Measurements from ENCODE around the gene PGAP6. TPM values are rescaled to one million over a fixed set of nuclear protein-coding genes. Genes with fewer than 3 reads are reported as not detected.

The PGAP6 gene
- total and polyA plus RNA-seq, 2 of the 4 experiments (the other 2 are of a cell fraction) = 49.1 to 124 TPM

DNA sequence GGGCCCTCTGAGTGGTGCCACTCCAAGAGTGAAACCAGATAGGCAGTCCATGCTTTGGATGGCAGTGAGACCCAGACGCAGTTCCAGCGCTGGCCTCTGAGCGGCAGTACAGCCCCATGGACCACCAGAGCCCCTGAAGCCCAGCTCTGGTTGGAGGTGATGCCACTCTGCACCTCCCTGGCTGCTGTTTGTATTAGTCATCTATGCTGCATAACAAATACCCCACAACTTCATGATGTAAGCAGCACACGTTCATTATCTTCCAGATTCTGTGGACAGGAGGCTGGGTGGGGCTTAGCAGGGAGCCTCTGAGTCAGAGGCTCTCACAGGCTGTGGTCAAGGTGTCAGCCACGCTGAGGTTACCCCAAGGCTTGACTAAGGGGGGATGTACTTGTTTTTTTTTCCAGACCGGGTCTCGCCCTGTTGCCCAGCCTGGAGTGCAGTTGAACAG, 10.1 kb upstream of the PGAP6 start:
- peaks cover 3% of the 10 kb centered on the region for H3K9me3 ChIP-seq (ENCODE audit: control insufficient read depth, insufficient read depth, low read length)
- H3K36me3 ChIP-seq (ENCODE audit: control insufficient read depth, insufficient read depth, low read length) = no peaks in the 10 kb centered on the region
- dilution Hi-C loops (cut with HindIII; ENCODE audit: low sequenced_read_pairs, unreplicated experiment) = no loop called here
- no peak overlapping the region for H3K4ac ChIP-seq (ENCODE audit: low read depth, low read length)
- peaks cover 3% of the 10 kb centered on the region; the same call in 1 of the 2 replicates for H3K4me1 ChIP-seq (ENCODE audit: control insufficient read depth, insufficient read depth, low read length)
- no peak overlapping the region for H2BK120ac ChIP-seq (ENCODE audit: low read depth, low read length)
- peak overlapping the region; percentile 4 for H2AFZ ChIP-seq (replicated peaks; ENCODE audit: low read length, poor library complexity)
- TF ChIP-seq MAFK (IDR thresholded peaks at IDR 0.05; ENCODE audit: low read depth, low read length) = no peak
- no peak for TF ChIP-seq RFX5 (IDR thresholded peaks at IDR 0.05; ENCODE audit: low read depth, low read length)
- TF ChIP-seq POLR2A (IDR thresholded peaks at IDR 0.05; ENCODE audit: low read depth, low read length) = no peak
- TF ChIP-seq MAZ (IDR thresholded peaks at IDR 0.05; ENCODE audit: borderline replicate concordance, low read depth, low read length) = no peak
- 0 out of 2 replicates have a peak, but pooled peaks have one; percentile 15 for TF ChIP-seq BHLHE40 (IDR thresholded peaks at IDR 0.05; ENCODE audit: low read depth, low read length)
- TF ChIP-seq CEBPB (IDR thresholded peaks at IDR 0.05; ENCODE audit: low read depth, low read length) = no peak; the same call in 1 of the 2 replicates
- no peak for TF ChIP-seq ELK1 (IDR thresholded peaks at IDR 0.05; ENCODE audit: borderline replicate concordance, low read depth, low read length)
- TF ChIP-seq CTCF (conservative IDR thresholded peaks at IDR 0.05; ENCODE audit: low read depth, low read length) = peak; percentile 75
- no peak for TF ChIP-seq NFE2L2 (IDR thresholded peaks at IDR 0.05; ENCODE audit: low read depth, low read length)
- TF ChIP-seq MXI1 (IDR thresholded peaks at IDR 0.05; ENCODE audit: borderline replicate concordance, low read depth, low read length) = no peak
- TF ChIP-seq CHD1 (IDR thresholded peaks at IDR 0.05; ENCODE audit: low read depth, low read length) = no peak
- peak; percentile 97 for TF ChIP-seq RCOR1 (IDR thresholded peaks at IDR 0.05; ENCODE audit: insufficient replicate concordance, low read length)
- no peak for TF ChIP-seq USF2 (IDR thresholded peaks at IDR 0.05; ENCODE audit: low read depth, low read length)
- peak; percentile 37; the same call in 1 of the 2 replicates for TF ChIP-seq FOS (IDR thresholded peaks at IDR 0.05; ENCODE audit: low read depth, low read length)
- peak; percentile 94 for TF ChIP-seq RAD21 (IDR thresholded peaks at IDR 0.05; ENCODE audit: low read length)
- peak; percentile 79 for TF ChIP-seq SMC3 (IDR thresholded peaks at IDR 0.05; ENCODE audit: low read depth, low read length)
- H2AK9ac ChIP-seq (replicated peaks; ENCODE audit: low read depth, low read length, poor library complexity) = no peak overlapping the region
- H3K23ac ChIP-seq (ENCODE audit: low read depth, low read length) = no peak overlapping the region
- in situ Hi-C loops (cut with MboI; ENCODE audit: low sequenced_read_pairs) = loop anchor here (10.0 kb wide), 1 partner anchor 253 kb away; the partner anchor contains the start of genes MCRIP2 and WDR90
- no peak overlapping the region for H2BK5ac ChIP-seq (ENCODE audit: low read depth, low read length, poor library complexity, severe bottlenecking)
- no peaks in the 10 kb centered on the region for H4K20me1 ChIP-seq (ENCODE audit: insufficient read depth, low read length)
- POLR2A ChIA-PET (ENCODE audit: unreplicated experiment) = no interaction called here
- H3K56ac ChIP-seq (ENCODE audit: extremely low read depth, insufficient read depth, low read length) = no peak overlapping the region
- no CpG with 5 or more reads among the region's 7 CpGs for WGBS, 2 experiments (ENCODE audit: extremely low coverage in 2 of 2, insufficient read length in 1 of 2)
- CTCF ChIA-PET = interaction anchor here (0.5 kb wide), 1 partner anchor 103 kb away, joined by 3 read pairs; no protein-coding TSS in a partner anchor
- ATAC-seq (ENCODE audit: low read depth) = peak; percentile 85
- 0 out of 2 replicates have a peak, but pooled peaks cover 3% of the 10 kb centered on the region for H3K9me1 ChIP-seq (ENCODE audit: insufficient read depth, low read length)
- H3K79me1 ChIP-seq (ENCODE audit: low read depth in 1 of 2, low read length in 2 of 2) = peaks cover 0 to 8% of the 10 kb centered on the region in 2 experiments; a peak in 2 of 4 replicates
- no peak overlapping the region for H3K18ac ChIP-seq (ENCODE audit: low read depth, low read length)
- no TSS peak for BruUV-seq (replicated peaks)
- H3K4me3 ChIP-seq (ENCODE audit: insufficient read depth, low read depth, low read length) = no peak overlapping the region
- no peak overlapping the region for H3K14ac ChIP-seq (replicated peaks; ENCODE audit: low read depth, low read length)
- H3K27ac ChIP-seq (ENCODE audit: insufficient read depth, low read length) = no peak overlapping the region
- intact Hi-C loops (cut with micrococcal nuclease) = loop anchor here (10.0 kb wide), 1 partner anchor 93 kb away; no protein-coding TSS in a partner anchor
- H2BK20ac ChIP-seq (ENCODE audit: low read depth, low read length) = no peak overlapping the region
- no peak overlapping the region for H2AK5ac ChIP-seq (ENCODE audit: low read depth, low read length)
- H3K9ac ChIP-seq (ENCODE audit: low read depth, low read length) = no peak overlapping the region
- no peak overlapping the region for H4K91ac ChIP-seq (ENCODE audit: insufficient read depth, low read depth, low read length)
- H4K8ac ChIP-seq (ENCODE audit: low read depth in 2 of 2, low read length in 2 of 2) = no peak overlapping the region
- H2BK15ac ChIP-seq (ENCODE audit: low read depth, low read length) = no peak overlapping the region
- H3K4me2 ChIP-seq (ENCODE audit: low read depth, low read length) = no peak overlapping the region
- no peaks in the 10 kb centered on the region for H3K27me3 ChIP-seq (ENCODE audit: control insufficient read depth, insufficient read depth, low read length)
- DNase-seq = peak; percentile 83
- H4K5ac ChIP-seq (ENCODE audit: low read depth, low read length) = no peak overlapping the region
